HG03342 (cell line): ENCODE data around the gene SNTG2.

ENCODE experiments used
- ATAC-seq: cut with Tn5 transposase; IDR thresholded peaks from one replicate; pipeline ENCODE4 v1.9.1; 2021; ENCODE audit warnings: mild to moderate bottlenecking, moderate library complexity; ENCODE audit not compliant: unreplicated experiment

Gene SNTG2

GRCh38 chr2:1306014-1306686 is 355.5 kb downstream of the SNTG2 start:
- no peak for ATAC-seq

- no peak for ATAC-seq
Observed at GRCh38 chr2:1306687-1307516, 356.3 kb downstream of the SNTG2 start.

GRCh38 chr2:1307670-1308069 is 357.0 kb downstream of the SNTG2 start:
- no peak for ATAC-seq

GRCh38 chr2:1308678-1309077 is 358.0 kb downstream of the SNTG2 start:
- ATAC-seq, result no peak

GRCh38 chr2:1309507-1309906 is 358.9 kb downstream of the SNTG2 start:
- no peak for ATAC-seq

GRCh38 chr2:1310202-1310601 is 359.6 kb downstream of the SNTG2 start:
- ATAC-seq, result no peak

- no peak for ATAC-seq
Observed at GRCh38 chr2:1310866-1311265, 360.2 kb downstream of the SNTG2 start.

- ATAC-seq, result no peak
Observed at GRCh38 chr2:1313240-1313924, 362.7 kb downstream of the SNTG2 start.

- no peak for ATAC-seq
Observed at GRCh38 chr2:1314254-1314653, 363.6 kb downstream of the SNTG2 start.

- ATAC-seq, result no peak
Observed at GRCh38 chr2:1318366-1319009, 367.8 kb downstream of the SNTG2 start.

GRCh38 chr2:1319393-1319792 is 368.7 kb downstream of the SNTG2 start:
- no peak for ATAC-seq

GRCh38 chr2:1321321-1321720 is 370.7 kb downstream of the SNTG2 start:
- ATAC-seq, result no peak

GRCh38 chr2:1324884-1325283 is 374.2 kb downstream of the SNTG2 start:
- ATAC-seq, result no peak

- no peak for ATAC-seq
Observed at GRCh38 chr2:1328684-1329083, 378.0 kb downstream of the SNTG2 start.

- ATAC-seq, result no peak
Observed at GRCh38 chr2:1339388-1340140, 388.9 kb downstream of the SNTG2 start.

GRCh38 chr2:1340141-1340512 is 389.5 kb downstream of the SNTG2 start:
- no peak for ATAC-seq

GRCh38 chr2:1341404-1342120 is 390.9 kb downstream of the SNTG2 start:
- no peak for ATAC-seq

GRCh38 chr2:1348789-1349188 is 398.1 kb downstream of the SNTG2 start:
- no peak for ATAC-seq

- no peak for ATAC-seq
Observed at GRCh38 chr2:1350111-1350510, 399.5 kb downstream of the SNTG2 start.

GRCh38 chr2:1353124-1353523 is 402.5 kb downstream of the SNTG2 start:
- no peak for ATAC-seq
